WTC11 (cell line): Measurements from ENCODE around the gene HSPA4. TPM values are rescaled to one million over a fixed set of nuclear protein-coding genes. Genes with fewer than 3 reads are reported as not detected.

Experiments used
- ATAC-seq: fragments of 200-7000 bp; cut with Tn5 transposase; 2 replicates; pipeline ENCODE4 v1.10.0; 2021; ENCODE audit warnings: mild to moderate bottlenecking, moderate library complexity
- CTCF ChIA-PET: fragments of 300-600 bp; sonication (Branson Sonifier 250); formaldehyde crosslinking; loops from one replicate; lab custom pipeline; 2021; ENCODE audit warnings: antibody characterized with exemption; lab: Charles Lee
- POLR2A ChIA-PET: fragments of 350-600 bp; sonication (Branson Sonifier 250); formaldehyde crosslinking; loops from one replicate; lab custom pipeline; 2021; ENCODE audit warnings: antibody characterized with exemption; lab: Charles Lee
- DNase-seq: peaks from one replicate; pipeline ENCODE4 v3.0.0; 2021; ENCODE audit warnings: low spot score
- H3K27ac Mint-ChIP-seq: 2 replicates; pipeline ENCODE4 v1.8.0; 2021; ENCODE audit warnings: mixed read lengths
- H3K27me3 Mint-ChIP-seq: 2 replicates; pipeline ENCODE4 v1.8.0; 2021; ENCODE audit warnings: low read depth, mild to moderate bottlenecking, moderate library complexity, mixed read lengths
- H3K36me3 Mint-ChIP-seq: 2 replicates; pipeline ENCODE4 v1.8.0; 2021; ENCODE audit warnings: mixed read lengths
- H3K4me1 Mint-ChIP-seq: 2 replicates; pipeline ENCODE4 v1.8.0; 2022; ENCODE audit warnings: mixed read lengths
- H3K4me3 Mint-ChIP-seq: 2 replicates; pipeline ENCODE4 v1.8.0; 2021; ENCODE audit warnings: mild to moderate bottlenecking, moderate library complexity, mixed read lengths
- H3K9me3 Mint-ChIP-seq: 2 replicates; pipeline ENCODE4 v1.8.0; 2021; ENCODE audit warnings: mixed read lengths
- CREB1 ChIP-seq: sonication (generic); formaldehyde crosslinking; IDR thresholded peaks from 2 replicates; pipeline ENCODE4 v1.8.0; 2023; ENCODE audit warnings: mild to moderate bottlenecking, missing genetic modification reagents
- ETV6 ChIP-seq: sonication (generic); formaldehyde crosslinking; IDR thresholded peaks from 2 replicates; pipeline ENCODE4 v1.8.1; 2022; ENCODE audit warnings: mild to moderate bottlenecking, missing genetic modification reagents
- FOXJ3 ChIP-seq: sonication (generic); formaldehyde crosslinking; IDR thresholded peaks from 2 replicates; pipeline ENCODE4 v1.9.0; 2021; ENCODE audit warnings: missing genetic modification reagents, mild to moderate bottlenecking, borderline replicate concordance
- GABPB1 ChIP-seq: sonication (generic); formaldehyde crosslinking; IDR thresholded peaks from 2 replicates; pipeline ENCODE4 v1.8.1; 2023; ENCODE audit warnings: mild to moderate bottlenecking, missing genetic modification reagents
- IRF2 ChIP-seq: sonication (generic); formaldehyde crosslinking; IDR thresholded peaks from 2 replicates; pipeline ENCODE4 v1.8.0; 2022; ENCODE audit warnings: low read depth, missing genetic modification reagents, borderline replicate concordance
- JAZF1 ChIP-seq: fragments of 250-450 bp; sonication (Bioruptor Pico); IDR thresholded peaks from 2 replicates; pipeline ENCODE4 v1.9.0; 2021; ENCODE audit warnings: moderate library complexity, mild to moderate bottlenecking, inconsistent platforms
- NFE2L1 ChIP-seq: sonication (generic); formaldehyde crosslinking; IDR thresholded peaks from 2 replicates; pipeline ENCODE4 v1.8.1; 2023; ENCODE audit warnings: missing genetic modification reagents
- NFYB ChIP-seq: sonication (generic); formaldehyde crosslinking; conservative IDR thresholded peaks from 2 replicates; pipeline ENCODE4 v1.8.0; 2022; ENCODE audit warnings: low read depth, missing genetic modification reagents
- NR2C2 ChIP-seq: sonication (generic); formaldehyde crosslinking; IDR thresholded peaks from 2 replicates; pipeline ENCODE4 v1.8.0; 2022; ENCODE audit warnings: mild to moderate bottlenecking, missing genetic modification reagents
- TEAD1 ChIP-seq: sonication (generic); formaldehyde crosslinking; IDR thresholded peaks from 2 replicates; pipeline ENCODE4 v1.8.0; 2022; ENCODE audit warnings: mild to moderate bottlenecking, missing genetic modification reagents
- ZNF138 ChIP-seq: sonication (generic); formaldehyde crosslinking; conservative IDR thresholded peaks from 2 replicates; pipeline ENCODE4 v1.8.1; 2022; ENCODE audit warnings: mild to moderate bottlenecking, moderate library complexity, missing genetic modification reagents
- ZNF396 ChIP-seq: fragments of 250-450 bp; sonication (Bioruptor Pico); IDR thresholded peaks from 2 replicates; pipeline ENCODE4 v1.8.0; 2021; ENCODE audit warnings: mild to moderate bottlenecking, moderate library complexity, borderline replicate concordance
- total RNA-seq: library from RNA; stranded (reverse); gene quantifications from 3 replicates; pipeline ENCODE4 v1.2.3, GENCODE V29; 2021
- TF ChIP-seq, protein P1 (sequence below): sonication (generic); formaldehyde crosslinking; IDR thresholded peaks from 2 replicates; pipeline ENCODE4 v1.8.1; 2023; ENCODE audit warnings: mild to moderate bottlenecking, moderate library complexity, missing genetic modification reagents
- TF ChIP-seq, protein P2 (sequence below): sonication (generic); formaldehyde crosslinking; IDR thresholded peaks from 2 replicates; pipeline ENCODE4 v1.8.0; 2023; ENCODE audit warnings: mild to moderate bottlenecking, missing genetic modification reagents
- TF ChIP-seq, protein P3 (sequence below): sonication (generic); formaldehyde crosslinking; IDR thresholded peaks from 2 replicates; pipeline ENCODE4 v1.8.1; 2022; ENCODE audit warnings: low read depth, missing genetic modification reagents, borderline replicate concordance
- TF ChIP-seq, protein P4 (sequence below): sonication (generic); formaldehyde crosslinking; IDR thresholded peaks from 2 replicates; pipeline ENCODE4 v1.8.1; 2022; ENCODE audit warnings: mild to moderate bottlenecking, moderate library complexity, missing genetic modification reagents
- TF ChIP-seq, protein P5 (sequence below): sonication (generic); formaldehyde crosslinking; IDR thresholded peaks from 2 replicates; pipeline ENCODE4 v1.8.0; 2022; ENCODE audit warnings: mild to moderate bottlenecking, missing genetic modification reagents
- TF ChIP-seq, protein P6 (sequence below): sonication (generic); formaldehyde crosslinking; IDR thresholded peaks from 2 replicates; pipeline ENCODE4 v1.8.1; 2023; ENCODE audit warnings: mild to moderate bottlenecking, missing genetic modification reagents, borderline replicate concordance
- TF ChIP-seq, protein P7 (sequence below): fragments of 250-450 bp; sonication (Bioruptor Pico); IDR thresholded peaks from 2 replicates; pipeline ENCODE4 v1.9.0; 2021; ENCODE audit warnings: mild to moderate bottlenecking
- TF ChIP-seq, protein P8 (sequence below): fragments of 250-450 bp; sonication (Bioruptor Pico); IDR thresholded peaks from 2 replicates; pipeline ENCODE4 v1.9.0; 2021; ENCODE audit warnings: moderate library complexity, mild to moderate bottlenecking, inconsistent platforms, borderline replicate concordance

The HSPA4 gene
- total RNA-seq, 1 experiment from 2014 or later, result 363 TPM

DNA sequence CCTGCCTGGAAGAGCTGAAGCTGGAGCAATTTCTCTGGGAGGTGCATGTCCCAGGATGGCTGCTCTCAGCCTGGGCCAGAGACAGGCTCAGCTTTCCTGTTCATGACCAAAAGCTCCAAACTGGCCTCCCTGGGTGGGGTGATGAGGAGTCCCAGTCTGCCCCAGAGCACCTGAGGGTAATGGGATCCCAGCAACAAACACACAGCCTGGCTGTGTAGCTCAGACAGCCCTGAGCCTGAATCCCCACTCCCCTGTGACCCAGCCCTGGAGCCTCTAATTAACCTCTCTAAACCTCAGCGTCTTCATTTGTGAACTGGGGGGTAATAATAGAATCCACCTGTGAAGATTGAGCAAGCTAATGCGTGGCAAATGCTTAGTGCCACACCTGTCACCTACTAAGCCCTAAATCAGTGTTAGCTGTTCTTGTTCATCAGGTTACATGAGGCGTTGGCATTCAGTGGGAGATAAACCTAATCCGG is 67.5 kb downstream of the HSPA4 start:
- no peaks in the 10 kb centered on the region for H3K4me1 Mint-ChIP-seq
- TF ChIP-seq, protein P1, sequence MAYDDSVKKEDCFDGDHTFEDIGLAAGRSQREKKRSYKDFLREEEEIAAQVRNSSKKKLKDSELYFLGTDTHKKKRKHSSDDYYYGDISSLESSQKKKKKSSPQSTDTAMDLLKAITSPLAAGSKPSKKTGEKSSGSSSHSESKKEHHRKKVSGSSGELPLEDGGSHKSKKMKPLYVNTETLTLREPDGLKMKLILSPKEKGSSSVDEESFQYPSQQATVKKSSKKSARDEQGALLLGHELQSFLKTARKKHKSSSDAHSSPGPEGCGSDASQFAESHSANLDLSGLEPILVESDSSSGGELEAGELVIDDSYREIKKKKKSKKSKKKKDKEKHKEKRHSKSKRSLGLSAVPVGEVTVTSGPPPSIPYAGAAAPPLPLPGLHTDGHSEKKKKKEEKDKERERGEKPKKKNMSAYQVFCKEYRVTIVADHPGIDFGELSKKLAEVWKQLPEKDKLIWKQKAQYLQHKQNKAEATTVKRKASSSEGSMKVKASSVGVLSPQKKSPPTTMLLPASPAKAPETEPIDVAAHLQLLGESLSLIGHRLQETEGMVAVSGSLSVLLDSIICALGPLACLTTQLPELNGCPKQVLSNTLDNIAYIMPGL (CRISPR knock-in tag), result no peak
- TF ChIP-seq NFE2L1 (CRISPR knock-in tag), result no peak
- TF ChIP-seq, protein P2, sequence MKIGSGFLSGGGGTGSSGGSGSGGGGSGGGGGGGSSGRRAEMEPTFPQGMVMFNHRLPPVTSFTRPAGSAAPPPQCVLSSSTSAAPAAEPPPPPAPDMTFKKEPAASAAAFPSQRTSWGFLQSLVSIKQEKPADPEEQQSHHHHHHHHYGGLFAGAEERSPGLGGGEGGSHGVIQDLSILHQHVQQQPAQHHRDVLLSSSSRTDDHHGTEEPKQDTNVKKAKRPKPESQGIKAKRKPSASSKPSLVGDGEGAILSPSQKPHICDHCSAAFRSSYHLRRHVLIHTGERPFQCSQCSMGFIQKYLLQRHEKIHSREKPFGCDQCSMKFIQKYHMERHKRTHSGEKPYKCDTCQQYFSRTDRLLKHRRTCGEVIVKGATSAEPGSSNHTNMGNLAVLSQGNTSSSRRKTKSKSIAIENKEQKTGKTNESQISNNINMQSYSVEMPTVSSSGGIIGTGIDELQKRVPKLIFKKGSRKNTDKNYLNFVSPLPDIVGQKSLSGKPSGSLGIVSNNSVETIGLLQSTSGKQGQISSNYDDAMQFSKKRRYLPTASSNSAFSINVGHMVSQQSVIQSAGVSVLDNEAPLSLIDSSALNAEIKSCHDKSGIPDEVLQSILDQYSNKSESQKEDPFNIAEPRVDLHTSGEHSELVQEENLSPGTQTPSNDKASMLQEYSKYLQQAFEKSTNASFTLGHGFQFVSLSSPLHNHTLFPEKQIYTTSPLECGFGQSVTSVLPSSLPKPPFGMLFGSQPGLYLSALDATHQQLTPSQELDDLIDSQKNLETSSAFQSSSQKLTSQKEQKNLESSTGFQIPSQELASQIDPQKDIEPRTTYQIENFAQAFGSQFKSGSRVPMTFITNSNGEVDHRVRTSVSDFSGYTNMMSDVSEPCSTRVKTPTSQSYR (CRISPR knock-in tag), result no peak
- TF ChIP-seq GABPB1 (CRISPR knock-in tag), result no peak
- TF ChIP-seq, protein P3, sequence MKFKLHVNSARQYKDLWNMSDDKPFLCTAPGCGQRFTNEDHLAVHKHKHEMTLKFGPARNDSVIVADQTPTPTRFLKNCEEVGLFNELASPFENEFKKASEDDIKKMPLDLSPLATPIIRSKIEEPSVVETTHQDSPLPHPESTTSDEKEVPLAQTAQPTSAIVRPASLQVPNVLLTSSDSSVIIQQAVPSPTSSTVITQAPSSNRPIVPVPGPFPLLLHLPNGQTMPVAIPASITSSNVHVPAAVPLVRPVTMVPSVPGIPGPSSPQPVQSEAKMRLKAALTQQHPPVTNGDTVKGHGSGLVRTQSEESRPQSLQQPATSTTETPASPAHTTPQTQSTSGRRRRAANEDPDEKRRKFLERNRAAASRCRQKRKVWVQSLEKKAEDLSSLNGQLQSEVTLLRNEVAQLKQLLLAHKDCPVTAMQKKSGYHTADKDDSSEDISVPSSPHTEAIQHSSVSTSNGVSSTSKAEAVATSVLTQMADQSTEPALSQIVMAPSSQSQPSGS, result no peak
- TF ChIP-seq NR2C2, result no peak
- no peak for TF ChIP-seq CREB1 (CRISPR knock-in tag)
- no peak for TF ChIP-seq NFYB (CRISPR knock-in tag)
- TF ChIP-seq, protein P4, sequence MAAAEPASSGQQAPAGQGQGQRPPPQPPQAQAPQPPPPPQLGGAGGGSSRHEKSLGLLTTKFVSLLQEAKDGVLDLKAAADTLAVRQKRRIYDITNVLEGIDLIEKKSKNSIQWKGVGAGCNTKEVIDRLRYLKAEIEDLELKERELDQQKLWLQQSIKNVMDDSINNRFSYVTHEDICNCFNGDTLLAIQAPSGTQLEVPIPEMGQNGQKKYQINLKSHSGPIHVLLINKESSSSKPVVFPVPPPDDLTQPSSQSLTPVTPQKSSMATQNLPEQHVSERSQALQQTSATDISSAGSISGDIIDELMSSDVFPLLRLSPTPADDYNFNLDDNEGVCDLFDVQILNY (CRISPR knock-in tag), result no peak
- TF ChIP-seq, protein P5, sequence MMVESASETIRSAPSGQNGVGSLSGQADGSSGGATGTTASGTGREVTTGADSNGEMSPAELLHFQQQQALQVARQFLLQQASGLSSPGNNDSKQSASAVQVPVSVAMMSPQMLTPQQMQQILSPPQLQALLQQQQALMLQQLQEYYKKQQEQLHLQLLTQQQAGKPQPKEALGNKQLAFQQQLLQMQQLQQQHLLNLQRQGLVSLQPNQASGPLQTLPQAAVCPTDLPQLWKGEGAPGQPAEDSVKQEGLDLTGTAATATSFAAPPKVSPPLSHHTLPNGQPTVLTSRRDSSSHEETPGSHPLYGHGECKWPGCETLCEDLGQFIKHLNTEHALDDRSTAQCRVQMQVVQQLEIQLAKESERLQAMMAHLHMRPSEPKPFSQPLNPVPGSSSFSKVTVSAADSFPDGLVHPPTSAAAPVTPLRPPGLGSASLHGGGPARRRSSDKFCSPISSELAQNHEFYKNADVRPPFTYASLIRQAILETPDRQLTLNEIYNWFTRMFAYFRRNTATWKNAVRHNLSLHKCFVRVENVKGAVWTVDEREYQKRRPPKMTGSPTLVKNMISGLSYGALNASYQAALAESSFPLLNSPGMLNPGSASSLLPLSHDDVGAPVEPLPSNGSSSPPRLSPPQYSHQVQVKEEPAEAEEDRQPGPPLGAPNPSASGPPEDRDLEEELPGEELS (CRISPR knock-in tag), result no peak
- TF ChIP-seq JAZF1 (CRISPR knock-in tag), result no peak
- no peak for TF ChIP-seq IRF2
- TF ChIP-seq, protein P6, sequence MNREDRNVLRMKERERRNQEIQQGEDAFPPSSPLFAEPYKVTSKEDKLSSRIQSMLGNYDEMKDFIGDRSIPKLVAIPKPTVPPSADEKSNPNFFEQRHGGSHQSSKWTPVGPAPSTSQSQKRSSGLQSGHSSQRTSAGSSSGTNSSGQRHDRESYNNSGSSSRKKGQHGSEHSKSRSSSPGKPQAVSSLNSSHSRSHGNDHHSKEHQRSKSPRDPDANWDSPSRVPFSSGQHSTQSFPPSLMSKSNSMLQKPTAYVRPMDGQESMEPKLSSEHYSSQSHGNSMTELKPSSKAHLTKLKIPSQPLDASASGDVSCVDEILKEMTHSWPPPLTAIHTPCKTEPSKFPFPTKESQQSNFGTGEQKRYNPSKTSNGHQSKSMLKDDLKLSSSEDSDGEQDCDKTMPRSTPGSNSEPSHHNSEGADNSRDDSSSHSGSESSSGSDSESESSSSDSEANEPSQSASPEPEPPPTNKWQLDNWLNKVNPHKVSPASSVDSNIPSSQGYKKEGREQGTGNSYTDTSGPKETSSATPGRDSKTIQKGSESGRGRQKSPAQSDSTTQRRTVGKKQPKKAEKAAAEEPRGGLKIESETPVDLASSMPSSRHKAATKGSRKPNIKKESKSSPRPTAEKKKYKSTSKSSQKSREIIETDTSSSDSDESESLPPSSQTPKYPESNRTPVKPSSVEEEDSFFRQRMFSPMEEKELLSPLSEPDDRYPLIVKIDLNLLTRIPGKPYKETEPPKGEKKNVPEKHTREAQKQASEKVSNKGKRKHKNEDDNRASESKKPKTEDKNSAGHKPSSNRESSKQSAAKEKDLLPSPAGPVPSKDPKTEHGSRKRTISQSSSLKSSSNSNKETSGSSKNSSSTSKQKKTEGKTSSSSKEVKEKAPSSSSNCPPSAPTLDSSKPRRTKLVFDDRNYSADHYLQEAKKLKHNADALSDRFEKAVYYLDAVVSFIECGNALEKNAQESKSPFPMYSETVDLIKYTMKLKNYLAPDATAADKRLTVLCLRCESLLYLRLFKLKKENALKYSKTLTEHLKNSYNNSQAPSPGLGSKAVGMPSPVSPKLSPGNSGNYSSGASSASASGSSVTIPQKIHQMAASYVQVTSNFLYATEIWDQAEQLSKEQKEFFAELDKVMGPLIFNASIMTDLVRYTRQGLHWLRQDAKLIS, result no peak
- TF ChIP-seq TEAD1 (CRISPR knock-in tag), result no peak
- TF ChIP-seq, protein P7, sequence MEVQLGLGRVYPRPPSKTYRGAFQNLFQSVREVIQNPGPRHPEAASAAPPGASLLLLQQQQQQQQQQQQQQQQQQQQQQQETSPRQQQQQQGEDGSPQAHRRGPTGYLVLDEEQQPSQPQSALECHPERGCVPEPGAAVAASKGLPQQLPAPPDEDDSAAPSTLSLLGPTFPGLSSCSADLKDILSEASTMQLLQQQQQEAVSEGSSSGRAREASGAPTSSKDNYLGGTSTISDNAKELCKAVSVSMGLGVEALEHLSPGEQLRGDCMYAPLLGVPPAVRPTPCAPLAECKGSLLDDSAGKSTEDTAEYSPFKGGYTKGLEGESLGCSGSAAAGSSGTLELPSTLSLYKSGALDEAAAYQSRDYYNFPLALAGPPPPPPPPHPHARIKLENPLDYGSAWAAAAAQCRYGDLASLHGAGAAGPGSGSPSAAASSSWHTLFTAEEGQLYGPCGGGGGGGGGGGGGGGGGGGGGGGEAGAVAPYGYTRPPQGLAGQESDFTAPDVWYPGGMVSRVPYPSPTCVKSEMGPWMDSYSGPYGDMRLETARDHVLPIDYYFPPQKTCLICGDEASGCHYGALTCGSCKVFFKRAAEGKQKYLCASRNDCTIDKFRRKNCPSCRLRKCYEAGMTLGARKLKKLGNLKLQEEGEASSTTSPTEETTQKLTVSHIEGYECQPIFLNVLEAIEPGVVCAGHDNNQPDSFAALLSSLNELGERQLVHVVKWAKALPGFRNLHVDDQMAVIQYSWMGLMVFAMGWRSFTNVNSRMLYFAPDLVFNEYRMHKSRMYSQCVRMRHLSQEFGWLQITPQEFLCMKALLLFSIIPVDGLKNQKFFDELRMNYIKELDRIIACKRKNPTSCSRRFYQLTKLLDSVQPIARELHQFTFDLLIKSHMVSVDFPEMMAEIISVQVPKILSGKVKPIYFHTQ (CRISPR knock-in tag), result no peak
- no peak for TF ChIP-seq ZNF138 (CRISPR knock-in tag)
- no peak for TF ChIP-seq ETV6
- TF ChIP-seq, protein P8, sequence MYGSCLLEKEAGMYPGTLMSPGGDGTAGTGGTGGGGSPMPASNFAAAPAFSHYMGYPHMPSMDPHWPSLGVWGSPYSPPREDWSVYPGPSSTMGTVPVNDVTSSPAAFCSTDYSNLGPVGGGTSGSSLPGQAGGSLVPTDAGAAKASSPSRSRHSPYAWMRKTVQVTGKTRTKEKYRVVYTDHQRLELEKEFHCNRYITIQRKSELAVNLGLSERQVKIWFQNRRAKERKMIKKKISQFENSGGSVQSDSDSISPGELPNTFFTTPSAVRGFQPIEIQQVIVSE, result no peak
- TF ChIP-seq FOXJ3 (CRISPR knock-in tag), result no peak
- no peak for TF ChIP-seq ZNF396 (CRISPR knock-in tag)
- TF ChIP-seq, all 79 proteins: peak for 0
- Mint-ChIP-seq H3K4me3 (no peak overlapping the region), H3K27me3 (peaks cover 2% of the 10 kb centered on the region; the same call in 1 of the 2 replicates), H3K36me3 (no peaks in the 10 kb centered on the region), H3K27ac (no peak overlapping the region), H3K9me3 (no peaks in the 10 kb centered on the region)
- ATAC-seq (no peak), DNase-seq (no peak)
- ChIA-PET POLR2A (no interaction called here), CTCF (interaction anchor here (1.2 to 2.5 kb wide), 2 partner anchors 8 to 129 kb away, joined by 4 to 10 read pairs; no protein-coding TSS in a partner anchor)
